ENCODE results near the gene MYCBPAP. TPM values are rescaled to one million over a fixed set of nuclear protein-coding genes. Genes with fewer than 3 reads are reported as not detected.

MYCBPAP gene
- total RNA-seq, 1 experiment from 2014 or later, result 2.7 TPM

- Mint-ChIP-seq H3K36me3 (ENCODE audit: insufficient read depth, unreplicated experiment) (peaks cover 20% of the 10 kb centered on the region), H3K4me1 (ENCODE audit: low read depth, unreplicated experiment) (peaks cover 7% of the 10 kb centered on the region), H3K27ac (ENCODE audit: unreplicated experiment) (no peak overlapping the region), H3K27me3 (ENCODE audit: insufficient read depth, unreplicated experiment) (peaks cover 22% of the 10 kb centered on the region), H3K4me3 (ENCODE audit: unreplicated experiment) (no peak overlapping the region), H3K9me3 (ENCODE audit: unreplicated experiment) (no peaks in the 10 kb centered on the region)
- DNase-seq, result no peak
- Histone ChIP-seq H3K4me1 (peaks cover 16% of the 10 kb centered on the region), H3K36me3 (ENCODE audit: control insufficient read depth, insufficient read depth, low read length) (no peaks in the 10 kb centered on the region), H3K27me3 (replicated peaks; ENCODE audit: control insufficient read depth, insufficient read depth, low read length) (peaks cover 14% of the 10 kb centered on the region), H3K4me3 (ENCODE audit: low read depth, low read length) (no peak overlapping the region), H3K9me3 (no peaks in the 10 kb centered on the region)
- TF ChIP-seq, protein P1, sequence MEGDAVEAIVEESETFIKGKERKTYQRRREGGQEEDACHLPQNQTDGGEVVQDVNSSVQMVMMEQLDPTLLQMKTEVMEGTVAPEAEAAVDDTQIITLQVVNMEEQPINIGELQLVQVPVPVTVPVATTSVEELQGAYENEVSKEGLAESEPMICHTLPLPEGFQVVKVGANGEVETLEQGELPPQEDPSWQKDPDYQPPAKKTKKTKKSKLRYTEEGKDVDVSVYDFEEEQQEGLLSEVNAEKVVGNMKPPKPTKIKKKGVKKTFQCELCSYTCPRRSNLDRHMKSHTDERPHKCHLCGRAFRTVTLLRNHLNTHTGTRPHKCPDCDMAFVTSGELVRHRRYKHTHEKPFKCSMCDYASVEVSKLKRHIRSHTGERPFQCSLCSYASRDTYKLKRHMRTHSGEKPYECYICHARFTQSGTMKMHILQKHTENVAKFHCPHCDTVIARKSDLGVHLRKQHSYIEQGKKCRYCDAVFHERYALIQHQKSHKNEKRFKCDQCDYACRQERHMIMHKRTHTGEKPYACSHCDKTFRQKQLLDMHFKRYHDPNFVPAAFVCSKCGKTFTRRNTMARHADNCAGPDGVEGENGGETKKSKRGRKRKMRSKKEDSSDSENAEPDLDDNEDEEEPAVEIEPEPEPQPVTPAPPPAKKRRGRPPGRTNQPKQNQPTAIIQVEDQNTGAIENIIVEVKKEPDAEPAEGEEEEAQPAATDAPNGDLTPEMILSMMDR (IDR thresholded peaks at IDR 0.05; ENCODE audit: insufficient read depth in 1 of 2, low read depth in 1 of 2, low read length in 1 of 2, severe bottlenecking in 1 of 2, unreplicated experiment in 1 of 2), result no peak
- intact Hi-C loops (cut with micrococcal nuclease; ENCODE audit: unreplicated experiment), result no loop called here
- no TSS peak for BruUV-seq (replicated peaks)
- ChIA-PET POLR2A (interaction anchor here (1.7 kb wide), 1 partner anchor 130 kb away, joined by 5 read pairs; no protein-coding TSS in a partner anchor), CTCF (interaction anchor here (0.5 to 6.4 kb wide), 16 partner anchors 12 to 164 kb away, joined by 3 to 103 read pairs (median 3); partner anchors contain the start of gene EPN3)
Observed at GRCh38 chr17:50562242-50563091, 54.2 kb downstream of the MYCBPAP start.

DNA sequence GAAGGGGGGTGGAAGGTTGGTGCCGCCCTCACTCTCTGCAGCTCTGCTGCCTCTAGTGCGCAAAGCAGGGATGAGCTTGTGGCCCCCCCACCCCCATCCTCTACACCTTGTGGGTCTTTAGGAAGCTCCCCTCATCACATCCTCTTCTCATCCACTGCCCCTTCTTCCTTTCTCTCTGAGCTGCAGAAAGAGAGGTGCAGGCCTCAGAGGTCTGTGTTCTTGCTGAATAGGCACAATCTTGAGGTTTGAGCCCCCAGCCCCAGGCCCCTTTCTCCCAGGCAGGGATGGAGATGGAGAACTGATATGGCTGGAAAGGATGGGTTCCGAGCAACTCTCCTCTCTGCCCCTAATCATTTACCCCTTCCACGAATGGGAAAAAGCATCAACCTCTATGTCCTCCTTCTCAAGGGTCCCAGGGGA, 54.9 kb downstream of the MYCBPAP start:
- H3K36me3 Mint-ChIP-seq (ENCODE audit: insufficient read depth, unreplicated experiment), result peaks cover 20% of the 10 kb centered on the region
- no TSS peak for BruUV-seq (replicated peaks)
- H3K4me1 Mint-ChIP-seq (ENCODE audit: low read depth, unreplicated experiment), result peaks cover 7% of the 10 kb centered on the region
- intact Hi-C loops (cut with micrococcal nuclease; ENCODE audit: unreplicated experiment), result no loop called here
- ChIA-PET POLR2A (interaction anchor here (1.7 kb wide), 1 partner anchor 129 kb away, joined by 5 read pairs; no protein-coding TSS in a partner anchor), CTCF (interaction anchor here (0.5 to 6.4 kb wide), 13 partner anchors 13 to 165 kb away, joined by 3 to 103 read pairs (median 3); partner anchors contain the start of gene EPN3)
- H3K27me3 Mint-ChIP-seq (ENCODE audit: insufficient read depth, unreplicated experiment), result peaks cover 22% of the 10 kb centered on the region
- TF ChIP-seq, protein P1 (IDR thresholded peaks at IDR 0.05; ENCODE audit: insufficient read depth in 1 of 2, low read depth in 1 of 2, low read length in 1 of 2, severe bottlenecking in 1 of 2, unreplicated experiment in 1 of 2), result peak in 1 of 2 experiments; percentile 25
- Histone ChIP-seq H3K4me1 (peaks cover 16% of the 10 kb centered on the region), H3K36me3 (ENCODE audit: control insufficient read depth, insufficient read depth, low read length) (no peaks in the 10 kb centered on the region), H3K4me3 (ENCODE audit: low read depth, low read length) (no peak overlapping the region), H3K27me3 (replicated peaks; ENCODE audit: control insufficient read depth, insufficient read depth, low read length) (peaks cover 14% of the 10 kb centered on the region), H3K9me3 (no peaks in the 10 kb centered on the region)
- no peak for DNase-seq
- H3K9me3 Mint-ChIP-seq (ENCODE audit: unreplicated experiment), result no peaks in the 10 kb centered on the region
- no peak overlapping the region for H3K4me3 Mint-ChIP-seq (ENCODE audit: unreplicated experiment)
- no peak overlapping the region for H3K27ac Mint-ChIP-seq (ENCODE audit: unreplicated experiment)

DNA sequence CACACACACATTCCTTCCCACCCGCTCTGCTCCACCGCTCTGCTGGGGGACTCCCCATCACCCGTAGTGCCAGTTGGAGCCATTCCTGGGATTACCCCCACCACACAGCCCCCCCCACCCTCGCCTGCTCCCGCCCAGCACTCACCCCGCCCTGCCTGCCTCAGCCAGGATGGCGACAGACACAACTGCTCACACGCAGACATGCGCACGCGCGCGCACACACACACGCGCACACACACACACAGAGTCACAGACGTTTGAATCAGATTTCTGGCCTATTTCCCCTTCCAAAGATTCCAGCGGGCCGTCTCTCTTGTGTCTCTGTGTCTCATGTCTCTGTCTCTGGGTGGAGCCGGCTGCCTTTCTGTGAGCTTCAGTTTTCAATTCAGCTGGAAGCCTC, 56.7 kb downstream of the MYCBPAP start:
- peaks cover 14% of the 10 kb centered on the region for H3K27me3 ChIP-seq (replicated peaks; ENCODE audit: control insufficient read depth, insufficient read depth, low read length)
- H3K9me3 ChIP-seq, result no peaks in the 10 kb centered on the region
- no peak overlapping the region for H3K27ac Mint-ChIP-seq (ENCODE audit: unreplicated experiment)
- H3K9me3 Mint-ChIP-seq (ENCODE audit: unreplicated experiment), result no peaks in the 10 kb centered on the region
- peaks cover 9% of the 10 kb centered on the region for H3K4me1 ChIP-seq
- H3K4me3 Mint-ChIP-seq (ENCODE audit: unreplicated experiment), result no peak overlapping the region
- no peaks in the 10 kb centered on the region for H3K36me3 ChIP-seq (ENCODE audit: control insufficient read depth, insufficient read depth, low read length)
- TF ChIP-seq, protein P1 (IDR thresholded peaks at IDR 0.05; ENCODE audit: insufficient read depth in 1 of 2, low read depth in 1 of 2, low read length in 1 of 2, severe bottlenecking in 1 of 2, unreplicated experiment in 1 of 2), result no peak
- DNase-seq, result no peak
- peaks cover 7% of the 10 kb centered on the region for H3K4me1 Mint-ChIP-seq (ENCODE audit: low read depth, unreplicated experiment)
- intact Hi-C loops (cut with micrococcal nuclease; ENCODE audit: unreplicated experiment), result no loop called here
- POLR2A ChIA-PET, result interaction anchor here (0.7 kb wide), 1 partner anchor 27 kb away, joined by 3 read pairs; no protein-coding TSS in a partner anchor
- peaks cover 5% of the 10 kb centered on the region for H3K36me3 Mint-ChIP-seq (ENCODE audit: insufficient read depth, unreplicated experiment)
- CTCF ChIA-PET, result interaction anchor here (0.6 to 6.4 kb wide), 4 partner anchors 14 to 128 kb away, joined by 3 to 103 read pairs (median 6); no protein-coding TSS in a partner anchor
- H3K4me3 ChIP-seq (ENCODE audit: low read depth, low read length), result no peak overlapping the region
- peaks cover 22% of the 10 kb centered on the region for H3K27me3 Mint-ChIP-seq (ENCODE audit: insufficient read depth, unreplicated experiment)
- BruUV-seq (replicated peaks), result no TSS peak
